GM23338 (cell line): ENCODE data around the gene POLD2. TPM values are rescaled to one million over a fixed set of nuclear protein-coding genes. Genes with fewer than 3 reads are reported as not detected.

Source experiments
- ATAC-seq: fragments of 200-7000 bp; cut with Tn5 transposase; 3 replicates; pipeline ENCODE4 v1.9.1; 2020
- DNase-seq: peaks from one replicate; pipeline ENCODE4 v3.0.0-alpha.2; 2015; ENCODE audit warnings: low spot score
- H2AFZ ChIP-seq: fragments of 200-600 bp; sonication (generic); 2 replicates; pipeline ENCODE4 v1.8.0; 2016; ENCODE audit warnings: antibody characterized with exemption, mild to moderate bottlenecking, moderate library complexity
- H3F3A ChIP-seq: fragments of 200-600 bp; sonication (generic); replicated peaks from 2 replicates; pipeline ENCODE4 v1.8.0; 2017; ENCODE audit warnings: antibody characterized with exemption, mixed run types, low read depth
- H3K27ac ChIP-seq: fragments of 200-600 bp; sonication (generic); 2 replicates; pipeline ENCODE4 v1.6.1; 2016; ENCODE audit warnings: low read depth
- H3K27me3 ChIP-seq: fragments of 200-600 bp; sonication (generic); 2 replicates; pipeline ENCODE4 v1.8.0; 2016; ENCODE audit warnings: mild to moderate bottlenecking, mixed run types, moderate library complexity; ENCODE audit not compliant: insufficient read depth
- H3K36me3 ChIP-seq: fragments of 200-600 bp; sonication (generic); 2 replicates; pipeline ENCODE4 v1.8.0; 2016; ENCODE audit warnings: mild to moderate bottlenecking; ENCODE audit not compliant: insufficient read depth
- H3K4me1 ChIP-seq: fragments of 200-600 bp; sonication (generic); 2 replicates; pipeline ENCODE4 v1.8.0; 2016; ENCODE audit warnings: mild to moderate bottlenecking, moderate library complexity; ENCODE audit not compliant: insufficient read depth
- H3K4me2 ChIP-seq: fragments of 200-600 bp; sonication (generic); 2 replicates; pipeline ENCODE4 v1.7.1; 2017; ENCODE audit warnings: mixed run types
- H3K4me3 ChIP-seq: fragments of 200-600 bp; sonication (generic); 2 replicates; pipeline ENCODE4 v1.6.1; 2016; ENCODE audit warnings: mixed run types
- H3K79me2 ChIP-seq: fragments of 200-600 bp; sonication (generic); replicated peaks from 2 replicates; pipeline ENCODE4 v1.8.0; 2017; ENCODE audit warnings: mild to moderate bottlenecking; ENCODE audit not compliant: insufficient read depth
- H3K9me2 ChIP-seq: fragments of 200-600 bp; sonication (generic); 2 replicates; pipeline ENCODE4 v1.8.0; 2017; ENCODE audit not compliant: insufficient read depth
- H4K20me1 ChIP-seq: fragments of 200-600 bp; sonication (generic); replicated peaks from 2 replicates; pipeline ENCODE4 v1.8.0; 2017; ENCODE audit warnings: mild to moderate bottlenecking; ENCODE audit not compliant: insufficient read depth
- H3K27ac Mint-ChIP-seq: 2 replicates; pipeline ENCODE4 v1.8.0; 2020; ENCODE audit warnings: inconsistent platforms, mild to moderate bottlenecking, moderate library complexity, mixed read lengths
- H3K27me3 Mint-ChIP-seq: 3 replicates; pipeline ENCODE4 v1.8.0; 2022; ENCODE audit warnings: low read depth, mild to moderate bottlenecking, moderate library complexity, mixed read lengths, inconsistent platforms; ENCODE audit not compliant: insufficient read depth, poor library complexity
- H3K36me3 Mint-ChIP-seq: 3 replicates; pipeline ENCODE4 v1.8.0; 2021; ENCODE audit warnings: low read depth, mild to moderate bottlenecking, inconsistent platforms, moderate library complexity, mixed read lengths
- H3K4me1 Mint-ChIP-seq: 3 replicates; pipeline ENCODE4 v1.8.0; 2020; ENCODE audit warnings: mild to moderate bottlenecking, inconsistent platforms, mixed read lengths
- H3K4me3 Mint-ChIP-seq: 3 replicates; pipeline ENCODE4 v1.8.0; 2021; ENCODE audit warnings: moderate library complexity, mild to moderate bottlenecking, inconsistent platforms, mixed read lengths
- H3K9me3 Mint-ChIP-seq: 3 replicates; pipeline ENCODE4 v1.8.0; 2020; ENCODE audit warnings: moderate library complexity, mild to moderate bottlenecking, inconsistent platforms, mixed read lengths
- EZH2phosphoT487 ChIP-seq: fragments of 200-600 bp; sonication (generic); IDR thresholded peaks from one replicate; pipeline ENCODE4 v1.8.1; 2018; ENCODE audit warnings: antibody characterized with exemption; ENCODE audit not compliant: unreplicated experiment
- JUNB ChIP-seq: IDR thresholded peaks from one replicate; pipeline ENCODE4 v1.6.1; 2016; ENCODE audit warnings: antibody characterized with exemption; ENCODE audit not compliant: unreplicated experiment
- POLR2AphosphoS5 ChIP-seq: IDR thresholded peaks from 2 replicates; pipeline ENCODE4 v1.6.1; 2016; ENCODE audit warnings: antibody characterized with exemption, low read depth
- ZNF114 ChIP-seq: fragments of 250-450 bp; sonication (Bioruptor Pico); IDR thresholded peaks from 2 replicates; pipeline ENCODE4 v1.5.0; 2020; ENCODE audit warnings: mild to moderate bottlenecking, moderate library complexity
- polyA plus RNA-seq: library from polyadenylated mRNA; unstranded; fragments of >200 nt; fragmentation: Nextera tagmentation; extraction: Ambion mirVana; gene quantifications from 2 replicates; pipeline ENCODE4 v1.2.1, GENCODE V29; 2016
- total RNA-seq: library from RNA; depleted of rRNA; stranded (reverse); fragments of >200 nt; shearing (Covaris generic); gene quantifications from 2 replicates; pipeline ENCODE4 v1.2.3, GENCODE V29; 2014
- TF ChIP-seq, protein P1 (sequence below): IDR thresholded peaks from 2 replicates; pipeline ENCODE4 v1.6.1; 2016; ENCODE audit warnings: antibody characterized with exemption
- TF ChIP-seq, protein P2 (sequence below): fragments of 250-450 bp; sonication (Bioruptor Pico); IDR thresholded peaks from 2 replicates; pipeline ENCODE4 v1.5.0; 2020; ENCODE audit warnings: mild to moderate bottlenecking, moderate library complexity
- TF ChIP-seq, protein P3 (sequence below), 2 experiments: fragments of 200-600 bp in 1 of 2; sonication (generic) in 1 of 2; conservative IDR thresholded peaks; 2 replicates each; pipeline versions ENCODE4 v1.5.1 to v1.6.1; 2016 to 2017; ENCODE audit warnings: antibody characterized with exemption in 2 of 2, low read depth in 2 of 2, mild to moderate bottlenecking in 2 of 2, moderate library complexity in 1 of 2
- TF ChIP-seq, protein P4 (sequence below): IDR thresholded peaks from one replicate; pipeline ENCODE4 v1.6.1; 2018; ENCODE audit warnings: antibody characterized with exemption; ENCODE audit not compliant: unreplicated experiment

Gene POLD2
- total and polyA plus RNA-seq, 2 experiments from 2014 or later: 101 to 127 TPM

DNA sequence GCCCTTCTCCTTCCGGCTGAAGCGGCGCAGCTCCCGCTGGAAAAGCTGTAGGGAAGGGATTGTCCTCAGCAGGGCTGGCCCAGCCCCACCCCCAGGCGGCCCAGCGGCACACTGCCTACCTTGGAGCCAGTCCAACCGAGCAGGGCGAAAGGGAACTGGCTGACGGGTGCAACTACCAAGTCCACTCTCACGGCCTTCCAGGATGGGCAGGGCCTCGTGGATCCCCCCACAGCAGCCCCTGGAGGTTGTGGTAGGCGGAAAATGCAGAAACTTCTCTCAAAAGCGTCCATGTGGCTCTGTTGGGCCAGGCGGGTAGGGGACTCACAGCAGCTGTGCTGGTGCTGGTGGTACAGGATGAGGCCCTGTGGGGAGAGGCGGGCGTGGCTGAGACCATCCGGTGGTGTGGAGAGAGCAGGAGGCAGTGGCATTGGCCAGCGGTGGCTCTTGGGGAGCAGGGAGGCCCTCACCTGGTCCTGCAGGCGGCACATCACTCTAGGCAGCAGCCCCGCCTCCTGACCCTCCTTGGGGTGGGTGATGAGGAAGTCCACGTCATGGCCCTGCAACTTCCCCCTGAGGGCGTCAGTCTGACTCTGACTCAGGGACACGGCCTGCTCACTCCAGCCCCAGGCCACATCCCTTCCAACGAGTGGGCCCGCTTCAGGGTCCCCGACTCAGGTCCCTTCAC lies 49.5 kb downstream of the POLD2 start (continued):
- TF ChIP-seq JUNB: no peak
- no peak for TF ChIP-seq ZNF114
- TF ChIP-seq, protein P1, sequence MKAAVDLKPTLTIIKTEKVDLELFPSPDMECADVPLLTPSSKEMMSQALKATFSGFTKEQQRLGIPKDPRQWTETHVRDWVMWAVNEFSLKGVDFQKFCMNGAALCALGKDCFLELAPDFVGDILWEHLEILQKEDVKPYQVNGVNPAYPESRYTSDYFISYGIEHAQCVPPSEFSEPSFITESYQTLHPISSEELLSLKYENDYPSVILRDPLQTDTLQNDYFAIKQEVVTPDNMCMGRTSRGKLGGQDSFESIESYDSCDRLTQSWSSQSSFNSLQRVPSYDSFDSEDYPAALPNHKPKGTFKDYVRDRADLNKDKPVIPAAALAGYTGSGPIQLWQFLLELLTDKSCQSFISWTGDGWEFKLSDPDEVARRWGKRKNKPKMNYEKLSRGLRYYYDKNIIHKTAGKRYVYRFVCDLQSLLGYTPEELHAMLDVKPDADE: no peak

DNA sequence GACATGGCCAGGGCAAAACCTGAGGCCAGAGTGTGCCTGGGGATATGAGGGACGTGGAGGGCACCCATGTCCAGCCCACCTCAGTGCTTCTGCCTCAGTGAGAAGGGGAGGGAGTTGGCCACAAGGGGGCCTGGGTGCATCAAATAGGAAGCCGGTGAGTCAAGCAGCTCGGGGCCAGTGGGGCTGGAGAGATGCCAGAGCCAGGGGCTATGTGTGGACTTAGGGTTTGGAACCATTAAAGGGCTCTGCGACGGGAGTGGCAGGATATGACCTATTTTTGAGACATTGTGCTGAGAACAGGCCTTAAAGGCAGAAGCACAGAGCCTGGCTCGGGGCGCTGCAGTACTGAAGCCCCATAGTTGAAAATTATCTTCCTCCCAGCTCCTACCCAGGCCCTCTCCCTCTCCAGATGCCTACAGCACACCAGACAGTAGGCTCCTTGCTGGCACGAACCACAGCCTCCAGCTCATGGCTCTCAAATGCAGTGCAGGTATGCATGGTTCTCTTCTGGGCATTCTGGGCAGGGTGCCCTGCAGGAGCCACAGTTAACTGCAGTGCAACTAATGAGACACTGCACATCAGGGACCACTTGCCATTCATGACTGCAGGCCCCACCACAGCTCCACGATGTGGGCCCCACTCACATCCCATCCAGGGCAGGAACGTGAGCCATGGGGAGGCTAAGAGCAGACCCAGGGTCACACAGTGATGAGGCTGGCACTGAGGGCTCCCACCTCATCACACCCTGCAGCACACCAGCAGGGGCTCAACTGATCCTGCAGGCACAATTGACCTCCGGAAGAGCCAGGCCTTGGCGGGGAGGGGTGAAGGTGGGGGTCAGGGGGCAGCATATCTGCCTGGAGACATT lies 50.8 kb downstream of the POLD2 start:
- Histone ChIP-seq H4K20me1 (no peaks in the 10 kb centered on the region; the same call in 1 of the 2 replicates), H3K79me2 (no peaks in the 10 kb centered on the region), H3K9me2 (no peaks in the 10 kb centered on the region), H3F3A (no peaks in the 10 kb centered on the region; the same call in 1 of the 2 replicates), H3K4me1 (no peaks in the 10 kb centered on the region), H3K36me3 (no peaks in the 10 kb centered on the region), H3K4me2 (no peak overlapping the region), H3K27ac (no peak overlapping the region), H2AFZ (no peak overlapping the region), H3K4me3 (no peak overlapping the region), H3K27me3 (peaks cover 23% of the 10 kb centered on the region)
- TF ChIP-seq EZH2phosphoT487 (no peak), POLR2AphosphoS5 (no peak)
- TF ChIP-seq, protein P2, sequence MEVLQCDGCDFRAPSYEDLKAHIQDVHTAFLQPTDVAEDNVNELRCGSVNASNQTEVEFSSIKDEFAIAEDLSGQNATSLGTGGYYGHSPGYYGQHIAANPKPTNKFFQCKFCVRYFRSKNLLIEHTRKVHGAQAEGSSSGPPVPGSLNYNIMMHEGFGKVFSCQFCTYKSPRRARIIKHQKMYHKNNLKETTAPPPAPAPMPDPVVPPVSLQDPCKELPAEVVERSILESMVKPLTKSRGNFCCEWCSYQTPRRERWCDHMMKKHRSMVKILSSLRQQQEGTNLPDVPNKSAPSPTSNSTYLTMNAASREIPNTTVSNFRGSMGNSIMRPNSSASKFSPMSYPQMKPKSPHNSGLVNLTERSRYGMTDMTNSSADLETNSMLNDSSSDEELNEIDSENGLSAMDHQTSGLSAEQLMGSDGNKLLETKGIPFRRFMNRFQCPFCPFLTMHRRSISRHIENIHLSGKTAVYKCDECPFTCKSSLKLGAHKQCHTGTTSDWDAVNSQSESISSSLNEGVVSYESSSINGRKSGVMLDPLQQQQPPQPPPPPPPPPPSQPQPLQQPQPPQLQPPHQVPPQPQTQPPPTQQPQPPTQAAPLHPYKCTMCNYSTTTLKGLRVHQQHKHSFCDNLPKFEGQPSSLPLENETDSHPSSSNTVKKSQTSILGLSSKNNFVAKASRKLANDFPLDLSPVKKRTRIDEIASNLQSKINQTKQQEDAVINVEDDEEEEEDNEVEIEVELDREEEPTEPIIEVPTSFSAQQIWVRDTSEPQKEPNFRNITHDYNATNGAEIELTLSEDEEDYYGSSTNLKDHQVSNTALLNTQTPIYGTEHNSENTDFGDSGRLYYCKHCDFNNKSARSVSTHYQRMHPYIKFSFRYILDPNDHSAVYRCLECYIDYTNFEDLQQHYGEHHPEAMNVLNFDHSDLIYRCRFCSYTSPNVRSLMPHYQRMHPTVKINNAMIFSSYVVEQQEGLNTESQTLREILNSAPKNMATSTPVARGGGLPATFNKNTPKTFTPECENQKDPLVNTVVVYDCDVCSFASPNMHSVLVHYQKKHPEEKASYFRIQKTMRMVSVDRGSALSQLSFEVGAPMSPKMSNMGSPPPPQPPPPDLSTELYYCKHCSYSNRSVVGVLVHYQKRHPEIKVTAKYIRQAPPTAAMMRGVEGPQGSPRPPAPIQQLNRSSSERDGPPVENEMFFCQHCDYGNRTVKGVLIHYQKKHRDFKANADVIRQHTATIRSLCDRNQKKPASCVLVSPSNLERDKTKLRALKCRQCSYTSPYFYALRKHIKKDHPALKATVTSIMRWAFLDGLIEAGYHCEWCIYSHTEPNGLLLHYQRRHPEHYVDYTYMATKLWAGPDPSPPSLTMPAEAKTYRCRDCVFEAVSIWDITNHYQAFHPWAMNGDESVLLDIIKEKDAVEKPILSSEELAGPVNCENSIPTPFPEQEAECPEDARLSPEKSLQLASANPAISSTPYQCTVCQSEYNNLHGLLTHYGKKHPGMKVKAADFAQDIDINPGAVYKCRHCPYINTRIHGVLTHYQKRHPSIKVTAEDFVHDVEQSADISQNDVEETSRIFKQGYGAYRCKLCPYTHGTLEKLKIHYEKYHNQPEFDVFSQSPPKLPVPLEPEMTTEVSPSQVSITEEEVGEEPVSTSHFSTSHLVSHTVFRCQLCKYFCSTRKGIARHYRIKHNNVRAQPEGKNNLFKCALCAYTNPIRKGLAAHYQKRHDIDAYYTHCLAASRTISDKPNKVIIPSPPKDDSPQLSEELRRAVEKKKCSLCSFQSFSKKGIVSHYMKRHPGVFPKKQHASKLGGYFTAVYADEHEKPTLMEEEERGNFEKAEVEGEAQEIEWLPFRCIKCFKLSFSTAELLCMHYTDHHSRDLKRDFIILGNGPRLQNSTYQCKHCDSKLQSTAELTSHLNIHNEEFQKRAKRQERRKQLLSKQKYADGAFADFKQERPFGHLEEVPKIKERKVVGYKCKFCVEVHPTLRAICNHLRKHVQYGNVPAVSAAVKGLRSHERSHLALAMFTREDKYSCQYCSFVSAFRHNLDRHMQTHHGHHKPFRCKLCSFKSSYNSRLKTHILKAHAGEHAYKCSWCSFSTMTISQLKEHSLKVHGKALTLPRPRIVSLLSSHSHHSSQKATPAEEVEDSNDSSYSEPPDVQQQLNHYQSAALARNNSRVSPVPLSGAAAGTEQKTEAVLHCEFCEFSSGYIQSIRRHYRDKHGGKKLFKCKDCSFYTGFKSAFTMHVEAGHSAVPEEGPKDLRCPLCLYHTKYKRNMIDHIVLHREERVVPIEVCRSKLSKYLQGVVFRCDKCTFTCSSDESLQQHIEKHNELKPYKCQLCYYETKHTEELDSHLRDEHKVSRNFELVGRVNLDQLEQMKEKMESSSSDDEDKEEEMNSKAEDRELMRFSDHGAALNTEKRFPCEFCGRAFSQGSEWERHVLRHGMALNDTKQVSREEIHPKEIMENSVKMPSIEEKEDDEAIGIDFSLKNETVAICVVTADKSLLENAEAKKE: no peak
- TF ChIP-seq, protein P3, sequence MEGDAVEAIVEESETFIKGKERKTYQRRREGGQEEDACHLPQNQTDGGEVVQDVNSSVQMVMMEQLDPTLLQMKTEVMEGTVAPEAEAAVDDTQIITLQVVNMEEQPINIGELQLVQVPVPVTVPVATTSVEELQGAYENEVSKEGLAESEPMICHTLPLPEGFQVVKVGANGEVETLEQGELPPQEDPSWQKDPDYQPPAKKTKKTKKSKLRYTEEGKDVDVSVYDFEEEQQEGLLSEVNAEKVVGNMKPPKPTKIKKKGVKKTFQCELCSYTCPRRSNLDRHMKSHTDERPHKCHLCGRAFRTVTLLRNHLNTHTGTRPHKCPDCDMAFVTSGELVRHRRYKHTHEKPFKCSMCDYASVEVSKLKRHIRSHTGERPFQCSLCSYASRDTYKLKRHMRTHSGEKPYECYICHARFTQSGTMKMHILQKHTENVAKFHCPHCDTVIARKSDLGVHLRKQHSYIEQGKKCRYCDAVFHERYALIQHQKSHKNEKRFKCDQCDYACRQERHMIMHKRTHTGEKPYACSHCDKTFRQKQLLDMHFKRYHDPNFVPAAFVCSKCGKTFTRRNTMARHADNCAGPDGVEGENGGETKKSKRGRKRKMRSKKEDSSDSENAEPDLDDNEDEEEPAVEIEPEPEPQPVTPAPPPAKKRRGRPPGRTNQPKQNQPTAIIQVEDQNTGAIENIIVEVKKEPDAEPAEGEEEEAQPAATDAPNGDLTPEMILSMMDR (conservative IDR thresholded peaks at IDR 0.05; ENCODE audit: low read depth in 2 of 2): peak; percentile 71 to 87
- TF ChIP-seq, protein P4, sequence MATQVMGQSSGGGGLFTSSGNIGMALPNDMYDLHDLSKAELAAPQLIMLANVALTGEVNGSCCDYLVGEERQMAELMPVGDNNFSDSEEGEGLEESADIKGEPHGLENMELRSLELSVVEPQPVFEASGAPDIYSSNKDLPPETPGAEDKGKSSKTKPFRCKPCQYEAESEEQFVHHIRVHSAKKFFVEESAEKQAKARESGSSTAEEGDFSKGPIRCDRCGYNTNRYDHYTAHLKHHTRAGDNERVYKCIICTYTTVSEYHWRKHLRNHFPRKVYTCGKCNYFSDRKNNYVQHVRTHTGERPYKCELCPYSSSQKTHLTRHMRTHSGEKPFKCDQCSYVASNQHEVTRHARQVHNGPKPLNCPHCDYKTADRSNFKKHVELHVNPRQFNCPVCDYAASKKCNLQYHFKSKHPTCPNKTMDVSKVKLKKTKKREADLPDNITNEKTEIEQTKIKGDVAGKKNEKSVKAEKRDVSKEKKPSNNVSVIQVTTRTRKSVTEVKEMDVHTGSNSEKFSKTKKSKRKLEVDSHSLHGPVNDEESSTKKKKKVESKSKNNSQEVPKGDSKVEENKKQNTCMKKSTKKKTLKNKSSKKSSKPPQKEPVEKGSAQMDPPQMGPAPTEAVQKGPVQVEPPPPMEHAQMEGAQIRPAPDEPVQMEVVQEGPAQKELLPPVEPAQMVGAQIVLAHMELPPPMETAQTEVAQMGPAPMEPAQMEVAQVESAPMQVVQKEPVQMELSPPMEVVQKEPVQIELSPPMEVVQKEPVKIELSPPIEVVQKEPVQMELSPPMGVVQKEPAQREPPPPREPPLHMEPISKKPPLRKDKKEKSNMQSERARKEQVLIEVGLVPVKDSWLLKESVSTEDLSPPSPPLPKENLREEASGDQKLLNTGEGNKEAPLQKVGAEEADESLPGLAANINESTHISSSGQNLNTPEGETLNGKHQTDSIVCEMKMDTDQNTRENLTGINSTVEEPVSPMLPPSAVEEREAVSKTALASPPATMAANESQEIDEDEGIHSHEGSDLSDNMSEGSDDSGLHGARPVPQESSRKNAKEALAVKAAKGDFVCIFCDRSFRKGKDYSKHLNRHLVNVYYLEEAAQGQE: no peak
- TF ChIP-seq, protein P1: no peak
- no peak overlapping the region; the same call in 1 of the 2 replicates for H3K27ac Mint-ChIP-seq
- DNase-seq (peak; percentile 90), ATAC-seq (peak; percentile 96)
- H3K27me3 Mint-ChIP-seq: peaks cover 16% of the 10 kb centered on the region
- H3K4me1 Mint-ChIP-seq: no peaks in the 10 kb centered on the region; the same call in 2 of the 3 replicates
- no peak overlapping the region; the same call in 2 of the 3 replicates for H3K4me3 Mint-ChIP-seq
- H3K36me3 Mint-ChIP-seq: peaks cover 18% of the 10 kb centered on the region
- no peaks in the 10 kb centered on the region for H3K9me3 Mint-ChIP-seq
